Panc1 (cell line): ENCODE data around the gene PHKA2. TPM values are rescaled to one million over a fixed set of nuclear protein-coding genes. Genes with fewer than 3 reads are reported as not detected.

Source experiments
- ATAC-seq: fragments of 200-7000 bp; cut with Tn5 transposase; 2 replicates; pipeline ENCODE4 v1.9.1; 2020; ENCODE audit warnings: mild to moderate bottlenecking, moderate library complexity
- BruUV-seq: library from RNA; stranded (reverse); fragments of 400-500 nt; replicated peaks from 2 replicates; lab custom pipeline; 2021; lab: Mats Ljungman, UMichigan
- CTCF ChIA-PET: fragments of 300-600 bp; sonication (Branson Sonifier 250); formaldehyde crosslinking; loops from one replicate; lab custom pipeline; 2022; ENCODE audit warnings: antibody characterized with exemption; lab: Charles Lee
- POLR2A ChIA-PET: fragments of 300-600 bp; sonication (Branson Sonifier 250); formaldehyde crosslinking; loops from one replicate; lab custom pipeline; 2022; ENCODE audit warnings: antibody characterized with exemption; lab: Charles Lee
- DNase-seq: peaks from one replicate; pipeline ENCODE4 v3.0.0-alpha.2; 2010; ENCODE audit warnings: low read depth, low spot score
- H3K27ac ChIP-seq: 2 replicates; pipeline ENCODE4 v1.5.1; 2011; ENCODE audit warnings: mild to moderate bottlenecking, low read length, inconsistent platforms
- H3K27me3 ChIP-seq: fragments of 200-500 bp; sonication (Bioruptor generic); 2 replicates; pipeline ENCODE4 v1.6.0; 2014; ENCODE audit warnings: low read length, inconsistent platforms; ENCODE audit not compliant: control insufficient read depth, insufficient read depth
- H3K36me3 ChIP-seq: fragments of 200-500 bp; sonication (Bioruptor generic); 2 replicates; pipeline ENCODE4 v1.5.1; 2014; ENCODE audit warnings: inconsistent platforms, mild to moderate bottlenecking, low read length, moderate library complexity; ENCODE audit not compliant: control insufficient read depth, insufficient read depth
- H3K4me1 ChIP-seq: 2 replicates; pipeline ENCODE4 v1.5.1; 2011; ENCODE audit warnings: inconsistent platforms, mild to moderate bottlenecking, low read length, moderate library complexity; ENCODE audit not compliant: control insufficient read depth, insufficient read depth
- H3K4me3 ChIP-seq, 2 experiments: 2 replicates each; pipeline ENCODE4 v1.5.1; 2011 to 2012; ENCODE audit warnings: low read depth in 2 of 2, low read length in 2 of 2, mild to moderate bottlenecking in 2 of 2, inconsistent platforms in 1 of 2, moderate library complexity in 1 of 2
- H3K9me3 ChIP-seq: fragments of 200-500 bp; sonication (Bioruptor generic); 2 replicates; pipeline ENCODE4 v1.5.1; 2014; ENCODE audit warnings: low read depth, mild to moderate bottlenecking, inconsistent platforms, low read length, moderate library complexity; ENCODE audit not compliant: control insufficient read depth, insufficient read depth
- CTCF ChIP-seq: fragments of 450-650 bp; IDR thresholded peaks from 2 replicates; pipeline ENCODE4 v1.5.1; 2017; ENCODE audit warnings: mild to moderate bottlenecking
- POLR2AphosphoS5 ChIP-seq: IDR thresholded peaks from 2 replicates; pipeline ENCODE4 v1.6.1; 2012; ENCODE audit warnings: mild to moderate bottlenecking, low read depth, low read length, moderate library complexity
- REST ChIP-seq, 2 experiments: IDR thresholded peaks; 2 replicates each; pipeline ENCODE4 v1.6.1; 2011 to 2012; ENCODE audit warnings: low read depth in 2 of 2, control low read depth in 1 of 2, low read length in 1 of 2, mild to moderate bottlenecking in 1 of 2, moderate library complexity in 1 of 2; ENCODE audit not compliant: insufficient read depth in 1 of 2
- SIN3A ChIP-seq: IDR thresholded peaks from 2 replicates; pipeline ENCODE4 v1.6.1; 2012; ENCODE audit warnings: low read depth, mild to moderate bottlenecking, low read length, moderate library complexity, borderline replicate concordance; ENCODE audit not compliant: insufficient read depth
- TCF7L2 ChIP-seq: IDR thresholded peaks from 2 replicates; pipeline ENCODE4 v1.6.1; 2011; ENCODE audit warnings: mild to moderate bottlenecking, low read depth, low read length, inconsistent platforms
- in situ Hi-C: cut with HindIII; loops from 2 replicates; pipeline ENCODE4 v1.10.0; 2016; ENCODE audit warnings: low sequenced_read_pairs, low pct_unique_long_range_greater_than_20kb
- intact Hi-C: fragments of 100-400 bp; cut with micrococcal nuclease; formaldehyde crosslinking; loops from one replicate; pipeline ENCODE4 v1.10.0; 2022; ENCODE audit not compliant: unreplicated experiment
- total RNA-seq: library from RNA; stranded (reverse); gene quantifications from one replicate; pipeline ENCODE4 v1.2.1, GENCODE V29; 2021; ENCODE audit not compliant: unreplicated experiment

Gene PHKA2
- total RNA-seq, 1 experiment from 2014 or later = 20.6 TPM

GRCh38 chrX:18884916-18885315 is 99.0 kb downstream of the PHKA2 start:
- no peaks in the 10 kb centered on the region for H3K27me3 ChIP-seq
- no peaks in the 10 kb centered on the region for H3K4me1 ChIP-seq
- TF ChIP-seq TCF7L2 = no peak
- intact Hi-C loops (loop anchor here (10.0 kb wide), 1 partner anchor 490 kb away; no protein-coding TSS in a partner anchor), in situ Hi-C loops (no loop called here)
- no peak overlapping the region for H3K4me3 ChIP-seq
- DNase-seq (no peak), ATAC-seq (no peak)
- no TSS peak for BruUV-seq
- H3K36me3 ChIP-seq = no peaks in the 10 kb centered on the region
- CTCF ChIA-PET = no interaction called here
- H3K27ac ChIP-seq = no peak overlapping the region
- POLR2A ChIA-PET = no interaction called here
- no peaks in the 10 kb centered on the region for H3K9me3 ChIP-seq

GRCh38 chrX:18883961-18884765 is 99.8 kb downstream of the PHKA2 start:
- DNase-seq = no peak
- Histone ChIP-seq H3K9me3 (no peaks in the 10 kb centered on the region), H3K27ac (no peak overlapping the region), H3K27me3 (no peaks in the 10 kb centered on the region), H3K36me3 (no peaks in the 10 kb centered on the region), H3K4me3 (no peak overlapping the region), H3K4me1 (no peaks in the 10 kb centered on the region)
- intact Hi-C loops (loop anchor here (10.0 kb wide), 1 partner anchor 489 kb away; no protein-coding TSS in a partner anchor), in situ Hi-C loops (no loop called here)
- TF ChIP-seq SIN3A (no peak), CTCF (no peak), TCF7L2 (no peak), REST (IDR thresholded peaks at IDR 0.05; ENCODE audit: insufficient read depth in 1 of 2, low read depth in 2 of 2, low read length in 1 of 2) (no peak), POLR2AphosphoS5 (no peak)
- BruUV-seq = no TSS peak
- ATAC-seq = no peak
- CTCF ChIA-PET = no interaction called here
- POLR2A ChIA-PET = no interaction called here
